RKO (cell line): Measurements from ENCODE around the gene PIP4K2C.
A peak's percentile ranks its signal among the peaks of the same experiment; 100 is the strongest.

Experiments
- DNase-seq: peaks from one replicate; pipeline ENCODE4 v3.0.0-alpha.2; 2016; ENCODE audit warnings: low spot score

Gene PIP4K2C

DNA sequence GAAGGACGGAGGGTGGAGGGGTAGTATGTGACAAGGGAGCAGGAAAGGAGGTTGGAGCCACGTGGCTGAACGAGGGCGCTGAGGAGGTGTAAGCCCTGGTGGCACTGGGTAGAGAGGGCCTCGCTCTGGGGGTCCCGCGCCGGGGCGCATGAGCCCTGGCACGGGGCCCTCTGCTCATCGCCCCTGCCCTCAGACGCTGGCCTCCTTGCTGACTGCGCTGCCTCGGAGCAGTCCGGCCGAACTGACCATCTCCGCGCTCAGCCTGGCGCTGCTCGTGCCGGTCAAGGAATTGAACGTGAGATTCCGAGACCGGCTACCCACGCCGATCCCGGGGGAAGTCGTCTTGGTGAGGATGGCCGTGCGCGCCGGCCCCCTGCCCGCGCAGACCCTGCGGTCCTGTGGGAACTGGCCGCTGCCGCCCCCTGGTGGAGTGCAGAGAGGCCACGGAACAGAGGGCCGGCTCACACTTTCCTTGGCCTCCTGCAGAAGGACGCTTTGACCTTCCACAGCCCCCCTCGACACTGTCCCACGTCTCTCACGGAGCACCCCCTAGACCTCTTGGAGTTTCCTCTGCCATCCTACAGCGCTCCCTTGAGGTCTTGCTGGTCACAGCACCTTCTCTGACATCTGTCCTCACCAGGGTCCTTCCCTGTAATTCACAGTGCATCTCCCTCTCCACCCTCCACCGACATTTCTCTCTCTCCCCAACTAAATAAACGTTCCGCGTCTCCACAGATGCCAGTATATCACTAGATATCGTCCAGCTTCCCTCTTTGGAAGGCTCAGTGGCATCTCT is 30.7 kb downstream of the PIP4K2C start:
- DNase-seq, result no peak

DNA sequence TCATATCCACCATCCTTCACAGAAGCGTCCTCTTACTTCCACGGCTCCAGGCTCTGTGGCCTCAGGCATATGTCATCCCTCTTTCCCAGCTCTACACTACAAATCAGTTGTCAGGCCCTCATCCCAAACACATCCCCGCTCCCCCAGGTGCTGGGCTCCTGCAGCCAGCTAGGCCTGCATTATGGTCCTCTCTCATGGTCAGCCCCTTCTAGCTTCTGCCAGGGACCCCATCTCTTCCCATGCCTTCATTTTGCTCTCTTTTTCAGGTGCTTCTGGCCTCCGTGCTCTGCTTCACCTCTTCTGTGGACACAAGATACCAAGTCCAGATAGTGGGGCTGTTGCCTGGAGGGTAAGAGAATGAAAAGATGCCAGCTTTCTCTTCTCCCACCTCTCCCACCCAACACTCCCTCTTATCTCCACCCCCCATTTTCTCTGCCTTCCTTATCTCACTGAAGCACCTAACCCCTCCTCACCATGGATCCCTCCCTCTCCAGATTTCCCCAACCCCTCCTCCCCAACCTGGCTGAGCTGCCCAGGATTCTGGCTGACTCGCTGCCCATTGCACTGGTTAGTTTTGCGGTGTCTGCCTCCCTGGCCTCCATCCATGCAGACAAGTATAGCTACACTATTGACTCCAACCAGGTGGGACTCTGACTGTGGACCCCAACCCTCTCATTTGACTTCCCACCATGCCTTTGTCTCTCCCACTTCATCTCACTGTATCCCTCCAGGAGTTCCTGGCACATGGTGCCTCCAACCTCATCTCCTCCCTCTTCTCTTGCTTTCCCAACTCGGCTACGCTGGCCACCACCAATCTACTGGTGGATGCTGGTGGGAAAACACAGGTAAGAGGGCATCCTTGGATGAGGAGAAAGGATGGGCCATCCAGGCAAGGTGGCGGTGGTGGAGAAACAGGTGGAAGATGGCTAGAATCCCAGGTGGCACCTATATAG is 31.6 kb downstream of the PIP4K2C start:
- no peak for DNase-seq

DNA sequence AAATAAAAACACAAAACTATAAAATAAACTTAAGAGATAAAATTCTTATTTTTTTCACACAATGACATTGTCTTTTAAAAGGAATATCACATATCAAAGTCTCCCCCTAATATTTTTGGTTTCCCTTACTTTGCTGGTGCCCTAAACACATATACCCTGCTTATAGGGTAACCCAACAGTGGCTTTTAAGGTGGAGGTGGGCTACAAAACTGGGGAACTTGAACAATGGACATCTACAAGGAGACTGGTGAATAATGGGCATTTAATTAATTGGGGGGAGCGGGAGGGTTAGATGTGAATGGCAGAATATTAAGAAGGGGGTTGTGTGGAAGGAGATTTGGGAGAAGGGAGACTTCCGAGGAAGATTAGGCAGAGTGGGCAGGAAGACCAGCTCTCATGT is 32.4 kb downstream of the PIP4K2C start:
- no peak for DNase-seq

DNA sequence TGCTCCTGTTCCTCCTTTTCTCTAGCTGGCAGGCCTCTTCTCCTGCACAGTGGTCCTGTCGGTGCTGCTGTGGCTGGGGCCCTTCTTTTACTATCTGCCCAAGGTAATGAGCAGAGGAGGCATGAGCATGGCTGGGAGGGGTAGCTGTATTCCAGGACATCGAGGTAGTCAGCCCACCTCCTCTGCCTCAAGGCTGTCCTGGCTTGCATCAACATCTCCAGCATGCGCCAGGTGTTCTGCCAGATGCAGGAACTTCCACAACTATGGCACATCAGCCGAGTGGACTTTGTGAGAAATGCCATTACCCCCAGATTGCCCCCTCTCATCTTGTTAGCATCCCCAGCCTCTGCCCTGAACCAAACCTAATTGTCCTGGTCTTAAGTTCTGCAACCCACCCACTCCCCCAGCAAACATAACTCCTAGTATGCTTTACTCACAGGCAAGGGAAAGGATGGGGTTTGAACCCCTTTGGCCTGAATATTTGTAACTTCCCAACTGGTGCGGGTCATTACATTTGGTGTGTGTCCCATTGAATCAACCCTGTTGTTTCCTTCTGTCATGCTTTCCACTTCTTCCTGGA is 32.9 kb downstream of the PIP4K2C start:
- no peak for DNase-seq

DNA sequence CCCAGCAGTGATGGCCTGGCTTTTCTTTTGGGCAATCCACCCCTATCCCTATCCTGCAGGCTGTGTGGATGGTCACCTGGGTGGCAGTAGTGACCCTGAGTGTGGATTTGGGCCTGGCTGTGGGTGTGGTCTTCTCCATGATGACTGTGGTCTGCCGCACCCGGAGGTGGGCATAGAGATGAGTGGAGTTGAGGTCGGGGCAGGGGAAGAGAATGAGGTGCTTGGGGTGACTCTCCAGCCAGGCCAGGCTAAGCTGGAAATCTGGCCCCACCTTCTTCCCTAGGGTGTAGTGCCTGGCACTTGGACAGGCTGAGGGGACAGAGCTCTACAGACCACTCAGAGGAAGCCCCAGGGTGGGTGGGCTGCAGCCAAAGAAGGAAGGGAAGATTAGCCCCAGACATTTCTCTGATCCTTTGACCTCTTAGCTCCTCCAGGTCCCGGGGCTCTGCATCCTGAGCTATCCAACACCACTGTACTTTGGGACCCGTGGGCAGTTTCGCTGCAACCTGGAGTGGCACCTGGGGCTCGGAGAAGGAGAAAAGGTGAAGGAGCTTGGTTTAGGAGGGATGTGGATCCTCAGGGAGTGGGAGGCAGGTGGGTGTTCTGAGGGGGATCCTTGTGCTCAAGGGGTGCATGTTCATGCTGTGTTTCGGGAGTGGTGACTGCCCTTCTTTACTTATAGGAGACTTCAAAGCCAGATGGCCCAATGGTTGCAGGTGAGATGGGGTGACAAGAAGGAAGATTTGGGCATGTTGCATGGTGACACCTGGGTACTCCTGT is 33.6 kb downstream of the PIP4K2C start:
- DNase-seq, result no peak

GRCh38 chr12:57625261-57626032 is 34.5 kb downstream of the PIP4K2C start:
- DNase-seq, result no peak

DNA sequence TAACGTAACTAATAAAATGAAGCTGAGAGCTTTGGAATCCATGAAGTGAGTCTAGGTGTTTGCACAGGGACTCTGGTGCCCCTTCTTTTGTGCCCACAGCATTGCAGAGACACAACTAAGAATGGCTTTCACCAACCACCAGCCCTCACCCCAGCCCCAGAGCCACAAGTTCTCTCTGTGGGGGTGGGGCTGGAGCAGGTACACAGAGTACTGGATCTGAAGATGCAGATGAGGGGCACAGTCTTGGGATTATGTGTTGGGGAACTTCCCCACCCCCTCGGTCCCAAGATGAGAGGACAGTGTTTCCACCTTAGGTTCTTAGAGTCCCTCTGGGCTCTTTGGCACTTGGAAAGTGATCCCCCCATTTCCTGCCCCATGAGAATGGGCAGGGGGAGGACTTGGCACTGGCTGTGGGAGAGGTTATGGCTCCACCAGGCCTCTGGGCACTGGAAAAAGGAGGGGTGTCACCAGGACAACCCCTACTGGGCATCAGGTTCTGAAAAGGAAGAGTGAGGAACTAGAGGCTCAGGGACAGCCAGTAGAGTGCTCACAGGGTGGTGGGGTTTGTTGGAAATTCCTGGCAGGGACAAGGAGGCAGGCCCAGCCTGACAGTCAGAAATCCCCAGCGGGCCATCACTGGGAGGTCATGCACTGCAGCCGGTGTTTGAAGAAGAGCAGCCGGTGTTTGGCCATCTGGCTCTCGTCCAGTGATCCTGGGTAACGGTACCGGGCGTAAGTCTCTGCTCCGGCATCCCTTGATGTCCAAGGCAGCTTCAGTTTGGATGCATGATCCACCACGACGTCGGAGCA is 35.3 kb downstream of the PIP4K2C start:
- no peak for DNase-seq

- DNase-seq, result no peak
Measured at GRCh38 chr12:57626921-57627445, 36.0 kb downstream of the PIP4K2C start.

- peak; percentile 13 for DNase-seq
Measured at GRCh38 chr12:57627501-57628279, 36.7 kb downstream of the PIP4K2C start.

DNA sequence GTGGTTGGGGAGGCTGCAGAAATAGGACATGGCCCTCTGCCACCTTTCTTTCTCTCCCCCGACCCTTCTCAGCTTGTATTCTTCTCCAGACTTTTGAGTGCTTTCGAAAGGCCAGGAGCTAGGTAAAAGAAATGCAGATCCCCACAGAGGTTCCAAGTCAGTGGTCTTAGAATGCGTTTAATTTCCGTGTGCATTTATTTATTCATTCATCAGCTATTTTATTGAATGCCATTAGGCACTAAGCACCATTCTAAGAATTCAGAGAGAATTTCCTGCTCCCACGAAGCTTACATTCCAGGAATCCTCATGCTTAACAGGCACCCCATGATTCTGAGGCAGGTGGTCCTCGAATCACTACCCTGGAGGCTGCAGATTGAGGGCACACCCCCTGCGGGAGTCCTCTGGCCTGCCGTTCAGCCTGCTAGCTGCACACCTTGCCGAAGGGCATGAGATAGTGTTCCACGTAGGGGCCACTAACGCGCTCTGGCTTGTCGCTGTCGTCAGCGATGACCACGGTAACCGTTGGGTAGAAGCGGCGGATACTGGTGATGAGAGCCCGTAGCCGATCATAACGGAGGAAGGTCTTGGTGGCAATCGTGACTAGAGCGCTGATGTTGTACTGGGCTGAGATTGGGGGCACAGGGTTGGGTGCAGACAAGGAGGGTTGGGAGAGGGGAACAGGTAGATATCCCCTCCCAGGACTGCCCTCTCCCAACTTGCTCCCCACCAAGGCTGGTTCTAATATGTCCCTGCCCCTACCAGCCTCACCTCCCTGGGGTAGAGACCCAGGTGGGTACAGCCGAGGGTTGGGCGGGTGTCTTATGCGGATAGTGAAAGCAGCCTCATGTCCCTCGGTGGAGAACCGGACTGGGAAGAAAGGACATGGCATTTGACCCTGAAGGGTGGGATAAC is 37.5 kb downstream of the PIP4K2C start:
- no peak for DNase-seq

DNA sequence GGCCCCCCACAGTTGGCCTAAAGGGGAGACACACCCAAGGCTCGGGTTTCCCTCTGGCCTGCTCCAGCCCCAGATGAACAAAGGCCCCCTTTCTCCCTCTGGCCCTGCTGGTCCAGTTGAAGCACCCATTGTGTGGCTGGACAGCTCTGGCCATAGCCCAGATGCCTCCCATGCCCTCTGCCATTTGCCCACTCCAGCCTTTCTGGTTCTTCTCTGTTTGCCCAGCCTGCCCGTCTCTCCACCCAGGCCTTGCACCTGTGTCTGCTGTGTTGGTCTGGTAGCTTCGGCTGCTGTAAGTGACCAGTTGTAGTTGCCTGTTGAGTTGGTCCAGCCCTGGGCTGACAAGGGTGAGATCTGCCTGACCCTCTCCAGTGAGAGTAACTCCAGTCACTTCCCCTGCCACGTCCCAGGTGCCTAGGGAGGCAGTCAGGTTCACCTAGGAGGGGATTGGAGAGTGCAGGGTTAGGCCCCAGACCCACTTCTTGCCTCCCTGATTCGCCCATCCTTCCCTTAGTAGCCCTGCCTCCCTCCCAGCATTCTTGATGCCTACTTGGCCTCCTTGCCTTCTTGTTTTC is 39.0 kb downstream of the PIP4K2C start:
- no peak for DNase-seq

GRCh38 chr12:57630891-57631433 is 40.0 kb downstream of the PIP4K2C start:
- DNase-seq, result no peak

DNA sequence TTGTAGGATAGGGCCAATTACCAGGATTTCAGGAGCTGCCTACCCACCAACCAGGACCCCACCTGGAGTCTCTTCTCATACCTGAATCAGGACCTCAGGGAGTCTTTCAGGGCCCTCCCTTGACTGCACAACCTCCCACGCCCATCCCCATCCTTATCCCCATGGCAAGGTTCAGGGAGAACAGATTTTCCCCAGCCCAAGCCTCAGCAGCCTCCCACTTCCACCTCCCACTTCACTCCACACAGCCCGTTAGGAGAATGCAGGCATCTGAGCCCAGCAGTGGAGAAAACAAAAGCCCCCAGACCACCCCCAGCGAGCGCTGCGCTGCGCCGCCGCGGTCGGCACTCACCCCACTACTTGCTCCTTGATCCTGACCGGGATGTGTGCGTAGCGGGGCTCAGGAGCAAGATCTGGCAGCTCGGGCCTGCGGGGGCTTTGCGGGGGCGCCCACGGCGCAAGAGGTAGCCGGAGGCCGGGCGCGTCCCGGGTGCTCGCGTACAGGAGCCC is 40.6 kb downstream of the PIP4K2C start:
- no peak for DNase-seq

DNA sequence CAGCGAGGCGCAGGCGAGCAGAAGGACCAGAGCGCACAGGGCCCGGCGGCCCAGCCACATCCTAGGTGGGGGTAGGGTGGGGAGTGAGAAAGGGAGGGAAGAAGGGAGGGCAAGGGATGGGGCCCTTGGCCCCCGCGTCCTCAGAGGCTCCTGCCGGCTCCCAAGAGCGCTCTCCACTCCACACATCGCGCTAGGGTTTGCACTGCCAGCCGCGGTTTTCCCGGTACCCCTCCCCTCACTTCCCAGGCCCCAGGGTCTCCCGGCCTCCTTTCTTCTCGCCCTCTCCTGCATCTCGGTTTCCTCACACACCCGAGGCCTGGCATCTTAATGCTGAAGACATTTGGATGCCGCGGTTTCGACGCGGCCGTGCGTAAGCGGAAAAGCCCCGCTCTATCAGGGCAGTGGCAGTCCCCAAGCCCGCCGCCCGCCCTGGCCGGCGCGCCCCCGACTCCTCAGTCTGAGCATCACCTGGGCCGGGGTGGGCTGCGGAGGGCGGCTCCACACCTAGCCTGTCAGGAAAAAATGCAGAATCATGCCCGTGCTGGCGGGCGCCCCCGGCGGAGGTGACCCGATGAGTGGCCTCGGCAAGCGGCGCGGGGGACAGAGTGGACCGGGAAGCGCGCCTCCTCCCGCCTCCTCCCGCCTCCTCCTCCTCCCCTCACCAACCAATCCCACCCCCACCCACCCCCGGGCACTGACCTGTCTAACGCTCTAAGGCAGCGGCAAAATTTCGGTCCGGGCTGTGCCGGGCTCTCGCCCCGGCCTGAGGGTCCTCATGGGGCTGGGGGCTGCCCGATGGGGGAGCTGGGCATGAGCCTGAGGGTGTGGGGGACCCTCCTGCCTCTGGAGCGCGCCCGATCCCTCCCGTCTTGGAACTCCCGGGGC is 41.3 kb downstream of the PIP4K2C start:
- DNase-seq, result no peak

DNA sequence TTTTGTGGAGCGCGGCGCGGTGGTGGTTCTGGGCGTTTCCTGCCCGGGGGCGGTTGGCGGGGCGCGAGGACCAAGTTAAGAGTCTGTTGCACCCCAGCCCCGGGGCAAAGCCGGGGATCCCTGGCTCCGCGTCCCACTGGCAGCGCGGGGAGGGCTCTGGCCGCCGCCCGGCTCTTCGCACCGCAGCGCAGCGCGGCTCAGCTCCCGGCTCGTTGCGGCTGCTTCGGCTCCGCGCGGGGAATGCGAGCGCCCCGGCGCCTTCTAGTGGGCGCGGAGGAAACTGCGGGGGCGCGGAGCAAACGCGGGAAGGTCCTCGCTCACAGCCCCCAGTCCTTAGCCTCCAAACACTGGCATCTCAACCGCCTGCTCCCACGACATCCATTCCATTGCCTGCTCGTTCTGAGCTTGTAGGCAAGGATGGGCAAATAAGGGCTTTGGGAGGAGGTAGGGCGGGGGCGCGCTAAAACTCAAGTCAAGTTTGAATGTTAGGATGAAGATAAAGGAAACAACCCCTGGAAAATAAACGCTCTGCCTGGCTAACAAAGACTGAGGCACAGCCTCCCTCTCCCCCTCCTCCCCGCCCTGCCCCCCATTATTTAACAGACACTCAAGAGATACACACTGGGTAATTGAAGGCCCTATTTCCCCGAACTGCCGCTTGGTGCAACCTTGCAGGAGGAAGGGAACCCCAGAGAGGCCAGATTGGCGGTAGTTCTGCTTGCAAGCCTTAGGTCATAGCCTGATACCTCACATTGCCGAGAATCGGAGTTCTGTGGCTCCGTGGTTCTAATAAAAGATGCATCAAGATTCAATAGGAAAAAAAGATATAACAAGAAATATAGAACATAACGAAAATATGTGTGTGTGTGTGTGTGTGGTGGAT is 42.2 kb downstream of the PIP4K2C start, which contains the start of gene B4GALNT1:
B4GALNT1 (minus strand) TSS at position 244 of the 883 bp plus-strand sequence. CDS start 1,069 bp downstream, outside the sequence.
- DNase-seq, result no peak
